GM10266 (cell line): Measurements from ENCODE around the gene ARMC8.

Source experiments
- DNase-seq: peaks from one replicate; pipeline ENCODE4 v3.0.0; 2012; ENCODE audit errors: extremely low spot score
- TF ChIP-seq, protein P1 (sequence below): IDR thresholded peaks from 2 replicates; pipeline ENCODE4 v1.5.1; 2012; ENCODE audit warnings: mild to moderate bottlenecking, low read depth; ENCODE audit not compliant: control insufficient read depth, insufficient read depth; ENCODE audit errors: missing control alignments

The ARMC8 gene

DNA sequence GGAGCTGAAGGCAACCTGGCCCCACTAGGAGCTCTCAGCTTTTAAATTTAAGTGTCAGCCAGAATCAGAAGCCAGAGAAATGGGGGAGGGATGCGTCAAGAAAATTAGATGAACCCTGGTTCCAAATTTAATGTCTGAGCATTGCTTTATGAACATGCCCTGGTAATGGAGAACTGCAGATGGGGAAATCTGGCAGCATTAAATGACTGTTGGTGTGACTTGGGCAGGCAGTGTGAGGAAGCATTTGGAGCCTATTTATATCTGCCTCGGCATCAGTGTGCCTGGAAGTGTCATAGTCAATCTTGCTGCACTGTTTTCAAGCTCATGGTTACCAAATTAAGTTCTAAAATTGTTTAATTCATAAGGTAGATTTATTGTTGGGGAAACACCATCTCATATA is 113.5 kb downstream of the ARMC8 start:
- DNase-seq = no peak
- TF ChIP-seq, protein P1, sequence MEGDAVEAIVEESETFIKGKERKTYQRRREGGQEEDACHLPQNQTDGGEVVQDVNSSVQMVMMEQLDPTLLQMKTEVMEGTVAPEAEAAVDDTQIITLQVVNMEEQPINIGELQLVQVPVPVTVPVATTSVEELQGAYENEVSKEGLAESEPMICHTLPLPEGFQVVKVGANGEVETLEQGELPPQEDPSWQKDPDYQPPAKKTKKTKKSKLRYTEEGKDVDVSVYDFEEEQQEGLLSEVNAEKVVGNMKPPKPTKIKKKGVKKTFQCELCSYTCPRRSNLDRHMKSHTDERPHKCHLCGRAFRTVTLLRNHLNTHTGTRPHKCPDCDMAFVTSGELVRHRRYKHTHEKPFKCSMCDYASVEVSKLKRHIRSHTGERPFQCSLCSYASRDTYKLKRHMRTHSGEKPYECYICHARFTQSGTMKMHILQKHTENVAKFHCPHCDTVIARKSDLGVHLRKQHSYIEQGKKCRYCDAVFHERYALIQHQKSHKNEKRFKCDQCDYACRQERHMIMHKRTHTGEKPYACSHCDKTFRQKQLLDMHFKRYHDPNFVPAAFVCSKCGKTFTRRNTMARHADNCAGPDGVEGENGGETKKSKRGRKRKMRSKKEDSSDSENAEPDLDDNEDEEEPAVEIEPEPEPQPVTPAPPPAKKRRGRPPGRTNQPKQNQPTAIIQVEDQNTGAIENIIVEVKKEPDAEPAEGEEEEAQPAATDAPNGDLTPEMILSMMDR = no peak

DNA sequence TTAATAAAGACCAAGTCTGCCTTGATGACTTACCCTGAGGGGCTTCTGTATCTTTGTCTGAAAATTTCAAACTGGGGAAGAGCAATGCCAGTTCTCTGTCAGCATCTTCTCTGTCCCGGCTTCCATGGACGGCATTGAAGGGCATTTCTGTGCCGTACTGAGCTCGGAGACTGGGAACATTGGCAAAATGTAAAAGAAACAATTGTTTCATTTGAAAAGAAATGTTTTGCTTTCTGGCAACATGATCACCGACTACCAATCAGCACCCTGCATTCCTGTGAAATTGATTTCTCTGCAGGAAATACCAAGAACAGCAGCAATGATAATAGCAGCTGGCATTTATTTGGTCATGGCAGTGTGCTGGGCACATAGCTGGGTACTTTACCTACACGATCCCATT is 116.4 kb downstream of the ARMC8 start:
- TF ChIP-seq, protein P1 = no peak
- DNase-seq = no peak

DNA sequence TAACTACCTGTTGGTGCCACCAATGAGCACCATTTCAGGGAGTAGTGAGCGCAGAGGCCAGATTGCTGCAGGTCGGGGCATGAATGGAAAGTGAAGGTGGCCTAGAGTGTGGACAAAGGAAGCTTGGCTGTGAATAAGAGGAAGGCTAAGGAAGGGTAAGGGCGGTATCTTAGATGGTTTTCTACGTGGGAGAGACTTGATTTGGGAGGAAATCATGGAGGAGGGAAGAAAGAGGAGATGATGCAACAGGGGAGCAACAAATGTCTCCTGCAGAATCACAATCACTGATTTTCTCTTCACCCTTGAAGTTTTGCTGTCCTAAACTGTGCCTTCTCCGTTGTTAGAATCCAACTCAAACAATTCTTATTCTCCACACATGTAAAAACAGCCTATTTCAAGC is 120.8 kb downstream of the ARMC8 start:
- no peak for DNase-seq
- TF ChIP-seq, protein P1 = no peak

DNA sequence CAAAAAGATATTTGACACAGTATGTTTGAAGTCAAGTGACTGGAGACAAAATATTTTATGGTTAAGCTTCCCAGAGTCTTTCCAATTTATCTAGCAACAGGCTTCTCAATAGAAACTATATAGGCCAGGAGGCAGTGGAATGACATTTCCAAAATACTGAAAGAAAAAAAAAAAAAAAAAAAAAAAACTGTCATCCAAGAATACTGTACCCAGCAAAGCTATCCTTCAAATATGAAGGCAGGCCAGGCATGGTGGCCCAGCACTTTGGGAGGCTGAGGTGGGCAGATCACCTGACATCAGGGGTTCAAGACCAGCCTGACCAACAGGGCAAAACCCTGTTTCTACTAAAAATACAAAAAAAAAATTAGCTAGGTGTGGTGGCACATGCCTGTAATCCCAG is 121.7 kb downstream of the ARMC8 start:
- TF ChIP-seq, protein P1 = no peak

DNA sequence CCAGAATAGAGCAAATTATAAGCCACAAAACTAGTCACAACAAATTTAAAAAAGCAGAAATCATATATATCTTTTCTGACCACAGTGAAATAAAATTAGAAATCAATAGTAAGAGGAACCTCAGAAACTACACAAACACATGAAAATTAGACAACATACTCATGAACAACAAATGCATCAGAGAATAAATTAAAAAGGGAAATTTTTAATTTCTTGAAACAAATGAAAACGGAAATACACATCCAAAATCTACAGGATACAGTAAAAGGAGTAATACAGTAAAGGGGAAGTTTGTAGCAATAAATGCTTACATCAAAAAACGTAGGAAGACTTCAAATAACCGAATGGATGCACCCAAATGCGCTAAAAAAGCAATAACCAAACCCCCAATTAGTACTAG is 123.4 kb downstream of the ARMC8 start:
- no peak for DNase-seq
- TF ChIP-seq, protein P1 = no peak

More for the DNA sequence above, 121.7 kb downstream of the ARMC8 start:
- no peak for DNase-seq

DNA sequence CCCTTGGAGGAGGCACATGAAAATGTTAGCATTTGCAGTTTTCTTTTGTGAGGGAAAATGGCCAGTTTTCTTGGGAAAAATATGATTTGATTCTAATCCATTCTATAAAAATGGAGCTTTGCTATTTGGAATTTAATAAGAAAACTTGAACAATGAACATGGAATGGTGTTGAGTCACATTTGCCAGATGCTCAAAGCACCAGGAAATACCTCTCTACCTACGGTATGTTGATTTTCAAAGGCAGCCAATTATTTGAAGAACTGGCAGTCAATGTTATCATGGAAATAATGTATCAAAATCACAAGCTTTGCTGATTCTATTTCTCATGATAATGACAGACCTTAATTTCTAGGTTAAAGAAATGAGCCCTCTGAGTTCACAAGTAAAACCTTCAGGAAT is 127.7 kb downstream of the ARMC8 start:
- DNase-seq = no peak
- TF ChIP-seq, protein P1 = no peak

DNA sequence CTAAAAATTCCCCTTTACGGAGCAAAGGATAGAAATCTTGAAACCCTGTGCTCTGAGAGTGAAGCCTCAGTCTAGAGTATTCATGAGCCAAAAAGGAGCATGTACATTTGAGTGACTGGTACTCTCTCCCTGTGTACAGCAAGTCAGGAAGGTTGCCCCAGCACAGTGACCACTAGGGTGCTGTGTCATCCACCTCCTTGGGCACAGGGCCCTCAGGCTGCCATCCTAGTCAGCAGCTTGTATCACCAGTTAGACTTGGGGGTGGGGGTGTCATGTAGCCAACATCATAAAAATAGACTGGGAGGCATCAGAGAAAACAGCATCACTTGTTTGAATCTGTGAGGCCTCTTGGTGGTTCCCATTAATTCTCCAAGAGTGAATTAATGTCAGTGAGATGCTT is 130.6 kb downstream of the ARMC8 start:
- TF ChIP-seq, protein P1 = no peak
- DNase-seq = no peak
